K562 (cell line): ENCODE measurements around the gene ANKLE1. TPM values are rescaled to one million over a fixed set of nuclear protein-coding genes. Genes with fewer than 3 reads are reported as not detected.

Source experiments
- CC2D1A ChIP-seq: fragments of 450-650 bp; IDR thresholded peaks from 2 replicates; pipeline ENCODE4 v1.6.1; 2017; ENCODE audit warnings: mild to moderate bottlenecking
- ESRRA ChIP-seq: fragments of 450-650 bp; IDR thresholded peaks from 2 replicates; pipeline ENCODE4 v1.6.1; 2014; ENCODE audit warnings: low read depth, mild to moderate bottlenecking, moderate library complexity, borderline replicate concordance
- GABPB1 ChIP-seq: sonication (generic); formaldehyde crosslinking; IDR thresholded peaks from 2 replicates; pipeline ENCODE4 v1.8.0; 2022; ENCODE audit warnings: mild to moderate bottlenecking, missing genetic modification reagents
- GABPB2 ChIP-seq: fragments of 250-450 bp; sonication (Bioruptor Pico); conservative IDR thresholded peaks from 2 replicates; pipeline ENCODE4 v1.5.1; 2021; ENCODE audit warnings: mild to moderate bottlenecking
- HDAC1 ChIP-seq, 2 experiments: fragments of 450-650 bp; IDR thresholded peaks; 2 replicates each; pipeline ENCODE4 v1.6.1; 2016 to 2017; ENCODE audit warnings: inconsistent platforms in 1 of 2, mild to moderate bottlenecking in 1 of 2, moderate library complexity in 1 of 2
- ILK ChIP-seq: fragments of 450-650 bp; IDR thresholded peaks from 2 replicates; pipeline ENCODE4 v1.6.1; 2016; ENCODE audit warnings: missing genetic modification characterization, low read depth, mild to moderate bottlenecking, missing compliant biosample characterization, moderate library complexity, borderline replicate concordance
- KDM5B ChIP-seq: fragments of 200-600 bp; sonication (generic); IDR thresholded peaks from 2 replicates; pipeline ENCODE4 v1.6.1; 2012; ENCODE audit warnings: low read depth, mild to moderate bottlenecking, moderate library complexity, low read length, control low read depth, inconsistent platforms; ENCODE audit not compliant: insufficient replicate concordance
- LCOR ChIP-seq: sonication (generic); formaldehyde crosslinking; IDR thresholded peaks from 2 replicates; pipeline ENCODE4 v1.8.0; 2022; ENCODE audit warnings: mild to moderate bottlenecking, missing genetic modification reagents
- MBD2 ChIP-seq: sonication (generic); IDR thresholded peaks from 2 replicates; pipeline ENCODE4 v1.6.1; 2016; ENCODE audit warnings: low read depth, borderline replicate concordance
- NELFE ChIP-seq: IDR thresholded peaks from 2 replicates; pipeline ENCODE4 v1.6.1; 2011; ENCODE audit warnings: mild to moderate bottlenecking; ENCODE audit not compliant: insufficient read depth, insufficient read length
- NFE2L1 ChIP-seq: fragments of 450-650 bp; IDR thresholded peaks from 2 replicates; pipeline ENCODE4 v1.6.1; 2016; ENCODE audit warnings: missing genetic modification characterization, low read depth, mild to moderate bottlenecking, missing compliant biosample characterization, moderate library complexity, borderline replicate concordance
- PYGO2 ChIP-seq: fragments of 450-650 bp; IDR thresholded peaks from 2 replicates; pipeline ENCODE4 v1.6.1; 2016; ENCODE audit warnings: mild to moderate bottlenecking, missing genetic modification characterization, moderate library complexity, missing compliant biosample characterization
- SIRT6 ChIP-seq: IDR thresholded peaks from one replicate; pipeline ENCODE4 v1.6.1; 2012; ENCODE audit warnings: low read depth, mild to moderate bottlenecking, control low read depth, inconsistent platforms, low read length, moderate library complexity
- SMC3 ChIP-seq: conservative IDR thresholded peaks from 2 replicates; pipeline ENCODE4 v1.6.1; 2011; ENCODE audit warnings: low read depth, low read length, improper control_type of control experiment; ENCODE audit not compliant: insufficient read depth
- SP2 ChIP-seq: IDR thresholded peaks from 2 replicates; pipeline ENCODE4 v1.6.1; 2011; ENCODE audit warnings: mild to moderate bottlenecking, low read depth, low read length, moderate library complexity; ENCODE audit not compliant: poor library complexity, severe bottlenecking; ENCODE audit errors: extremely low read depth
- U2AF2 ChIP-seq: fragments of 200-400 bp; formaldehyde crosslinking; optimal IDR thresholded peaks from 2 replicates; pipeline ENCODE3; 2017; ENCODE audit warnings: low read depth, mild to moderate bottlenecking, low read length
- ZNF124 ChIP-seq: sonication (generic); formaldehyde crosslinking; IDR thresholded peaks from 2 replicates; pipeline ENCODE4 v1.8.1; 2022; ENCODE audit warnings: missing genetic modification reagents
- ZNF431 ChIP-seq: sonication (generic); formaldehyde crosslinking; IDR thresholded peaks from 2 replicates; pipeline ENCODE4 v1.8.0; 2022; ENCODE audit warnings: mild to moderate bottlenecking, missing genetic modification reagents
- ZNF561 ChIP-seq: fragments of 450-650 bp; formaldehyde crosslinking; conservative IDR thresholded peaks from 2 replicates; pipeline ENCODE4 v1.4.0; 2020; ENCODE audit warnings: mild to moderate bottlenecking, moderate library complexity
- ZNF77 ChIP-seq: fragments of 250-450 bp; sonication (Bioruptor Pico); IDR thresholded peaks from 2 replicates; pipeline ENCODE4 v1.5.0; 2020
- polyA plus RNA-seq, 8 experiments: library from polyadenylated mRNA; depleted of rRNA in 4 of 8; stranded (reverse) in 5 of 8; unstranded in 3 of 8; fragments of >200 nt; fragmentation: Nextera tagmentation in 2 of 8; fragmentation: Illumina TruSeq in 1 of 8; extraction: Ambion mirVana in 2 of 8; extraction: Trizol in 1 of 8; gene quantifications; 2 replicates each; pipeline versions ENCODE4 v1.2.1 to v1.2.3, GENCODE V29; 2011 to 2014; ENCODE audit warnings: inconsistent platforms in 1 of 8, missing spikeins in 1 of 8
- total RNA-seq, 7 experiments: library from RNA; depleted of rRNA in 6 of 7; stranded (reverse); fragments of >200 nt in 6 of 7; fragmentation: Illumina TruSeq in 2 of 7; extraction: Trizol in 2 of 7; gene quantifications; 2 replicates each; pipeline versions ENCODE4 v1.2.1 to v1.2.3, GENCODE V29; 2011 to 2021; ENCODE audit warnings: low replicate concordance in 1 of 7
- TF ChIP-seq, protein P1 (sequence below): sonication (generic); formaldehyde crosslinking; IDR thresholded peaks from 2 replicates; pipeline ENCODE4 v1.8.1; 2023; ENCODE audit warnings: missing genetic modification reagents, mild to moderate bottlenecking, borderline replicate concordance
- TF ChIP-seq, protein P2 (sequence below): fragments of 450-650 bp; formaldehyde crosslinking; IDR thresholded peaks from 2 replicates; pipeline ENCODE4 v1.4.0; 2022; ENCODE audit warnings: mild to moderate bottlenecking, moderate library complexity

ANKLE1 gene
- total and polyA plus RNA-seq, 9 of the 15 experiments (the other 6 are each of a cell fraction or from before 2014, with no cell fraction given) = 0.63 to 9.2 (median 2.9) TPM

DNA sequence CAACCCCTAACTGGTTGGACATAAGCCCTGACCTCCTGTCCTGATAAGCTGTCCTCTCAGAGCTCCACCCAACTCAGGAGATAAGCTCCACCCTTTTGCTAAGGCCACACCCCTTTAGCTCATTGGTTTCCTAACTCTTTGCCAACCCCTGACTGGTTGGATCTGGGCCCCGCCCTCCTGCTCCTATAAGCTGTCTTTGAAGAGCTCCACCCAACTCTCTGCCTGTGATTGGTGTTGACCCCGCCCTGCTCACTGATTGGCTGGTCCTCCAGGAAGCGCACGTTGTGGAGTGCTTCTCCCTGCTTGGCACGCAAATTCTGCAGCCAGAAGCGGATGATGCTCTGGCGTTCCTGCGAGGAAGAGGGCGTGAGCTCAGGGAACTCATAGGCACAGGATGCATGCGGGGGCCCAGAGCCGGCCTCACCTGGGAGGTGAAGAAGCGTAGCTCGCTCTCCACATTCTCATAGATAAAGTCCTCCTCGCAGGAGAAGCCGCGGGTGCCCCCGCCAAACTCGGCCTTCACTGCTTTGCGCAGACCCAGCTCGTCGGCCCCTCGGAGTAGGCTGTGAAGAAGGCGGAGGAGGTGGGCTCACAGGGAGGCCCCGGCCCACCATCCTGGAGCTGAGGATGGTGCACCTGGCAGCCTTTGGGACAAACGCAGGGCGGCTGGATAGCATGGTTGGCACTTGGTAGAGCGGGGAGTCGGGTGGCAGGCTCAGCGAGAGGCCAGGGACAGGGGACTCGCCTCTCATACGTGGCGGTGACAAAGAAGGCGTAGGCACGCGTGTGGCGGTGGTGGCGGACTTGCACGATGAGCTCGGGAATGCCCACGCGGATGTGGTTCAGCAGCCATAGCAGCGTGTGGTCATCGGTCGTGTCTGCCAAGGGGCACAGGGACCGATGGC lies 51.2 kb downstream of the ANKLE1 start (continued):
- TF ChIP-seq ZNF431 (no peak), U2AF2 (no peak), ZNF77 (CRISPR knock-in tag) (no peak), GABPB1 (CRISPR knock-in tag) (peak; percentile 45; the same call in 1 of the 2 replicates), SIRT6 (no peak), SMC3 (no peak), MBD2 (peak; percentile 95), CC2D1A (peak; percentile 53; the same call in 1 of the 2 replicates), ESRRA (no peak; the same call in 1 of the 2 replicates), GABPB2 (no peak), NELFE (no peak), SP2 (peak; percentile 45), ILK (tag) (no peak), LCOR (CRISPR knock-in tag) (peak; percentile 13; the same call in 1 of the 2 replicates), HDAC1 (IDR thresholded peaks at IDR 0.05) (0 out of 4 replicates have a peak, but pooled peaks of 1 of the 2 experiments have one; percentile 18), NFE2L1 (tag) (no peak), ZNF561 (CRISPR knock-in tag) (no peak), KDM5B (no peak), ZNF124 (CRISPR knock-in tag) (no peak), PYGO2 (tag) (no peak)
- TF ChIP-seq, protein P1, sequence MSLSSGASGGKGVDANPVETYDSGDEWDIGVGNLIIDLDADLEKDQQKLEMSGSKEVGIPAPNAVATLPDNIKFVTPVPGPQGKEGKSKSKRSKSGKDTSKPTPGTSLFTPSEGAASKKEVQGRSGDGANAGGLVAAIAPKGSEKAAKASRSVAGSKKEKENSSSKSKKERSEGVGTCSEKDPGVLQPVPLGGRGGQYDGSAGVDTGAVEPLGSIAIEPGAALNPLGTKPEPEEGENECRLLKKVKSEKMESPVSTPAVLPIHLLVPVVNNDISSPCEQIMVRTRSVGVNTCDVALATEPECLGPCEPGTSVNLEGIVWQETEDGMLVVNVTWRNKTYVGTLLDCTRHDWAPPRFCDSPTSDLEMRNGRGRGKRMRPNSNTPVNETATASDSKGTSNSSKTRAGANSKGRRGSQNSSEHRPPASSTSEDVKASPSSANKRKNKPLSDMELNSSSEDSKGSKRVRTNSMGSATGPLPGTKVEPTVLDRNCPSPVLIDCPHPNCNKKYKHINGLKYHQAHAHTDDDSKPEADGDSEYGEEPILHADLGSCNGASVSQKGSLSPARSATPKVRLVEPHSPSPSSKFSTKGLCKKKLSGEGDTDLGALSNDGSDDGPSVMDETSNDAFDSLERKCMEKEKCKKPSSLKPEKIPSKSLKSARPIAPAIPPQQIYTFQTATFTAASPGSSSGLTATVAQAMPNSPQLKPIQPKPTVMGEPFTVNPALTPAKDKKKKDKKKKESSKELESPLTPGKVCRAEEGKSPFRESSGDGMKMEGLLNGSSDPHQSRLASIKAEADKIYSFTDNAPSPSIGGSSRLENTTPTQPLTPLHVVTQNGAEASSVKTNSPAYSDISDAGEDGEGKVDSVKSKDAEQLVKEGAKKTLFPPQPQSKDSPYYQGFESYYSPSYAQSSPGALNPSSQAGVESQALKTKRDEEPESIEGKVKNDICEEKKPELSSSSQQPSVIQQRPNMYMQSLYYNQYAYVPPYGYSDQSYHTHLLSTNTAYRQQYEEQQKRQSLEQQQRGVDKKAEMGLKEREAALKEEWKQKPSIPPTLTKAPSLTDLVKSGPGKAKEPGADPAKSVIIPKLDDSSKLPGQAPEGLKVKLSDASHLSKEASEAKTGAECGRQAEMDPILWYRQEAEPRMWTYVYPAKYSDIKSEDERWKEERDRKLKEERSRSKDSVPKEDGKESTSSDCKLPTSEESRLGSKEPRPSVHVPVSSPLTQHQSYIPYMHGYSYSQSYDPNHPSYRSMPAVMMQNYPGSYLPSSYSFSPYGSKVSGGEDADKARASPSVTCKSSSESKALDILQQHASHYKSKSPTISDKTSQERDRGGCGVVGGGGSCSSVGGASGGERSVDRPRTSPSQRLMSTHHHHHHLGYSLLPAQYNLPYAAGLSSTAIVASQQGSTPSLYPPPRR (CRISPR knock-in tag) = no peak
- TF ChIP-seq, protein P2, sequence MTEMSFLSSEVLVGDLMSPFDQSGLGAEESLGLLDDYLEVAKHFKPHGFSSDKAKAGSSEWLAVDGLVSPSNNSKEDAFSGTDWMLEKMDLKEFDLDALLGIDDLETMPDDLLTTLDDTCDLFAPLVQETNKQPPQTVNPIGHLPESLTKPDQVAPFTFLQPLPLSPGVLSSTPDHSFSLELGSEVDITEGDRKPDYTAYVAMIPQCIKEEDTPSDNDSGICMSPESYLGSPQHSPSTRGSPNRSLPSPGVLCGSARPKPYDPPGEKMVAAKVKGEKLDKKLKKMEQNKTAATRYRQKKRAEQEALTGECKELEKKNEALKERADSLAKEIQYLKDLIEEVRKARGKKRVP = no peak
